GM18526 (cell line): Measurements from ENCODE around the gene PIAS1.

Experiments used
- POLR2A ChIP-seq: IDR thresholded peaks from 3 replicates; pipeline ENCODE4 v1.6.1; 2011; ENCODE audit not compliant: insufficient read length; ENCODE audit errors: extremely low read depth

The PIAS1 gene

DNA sequence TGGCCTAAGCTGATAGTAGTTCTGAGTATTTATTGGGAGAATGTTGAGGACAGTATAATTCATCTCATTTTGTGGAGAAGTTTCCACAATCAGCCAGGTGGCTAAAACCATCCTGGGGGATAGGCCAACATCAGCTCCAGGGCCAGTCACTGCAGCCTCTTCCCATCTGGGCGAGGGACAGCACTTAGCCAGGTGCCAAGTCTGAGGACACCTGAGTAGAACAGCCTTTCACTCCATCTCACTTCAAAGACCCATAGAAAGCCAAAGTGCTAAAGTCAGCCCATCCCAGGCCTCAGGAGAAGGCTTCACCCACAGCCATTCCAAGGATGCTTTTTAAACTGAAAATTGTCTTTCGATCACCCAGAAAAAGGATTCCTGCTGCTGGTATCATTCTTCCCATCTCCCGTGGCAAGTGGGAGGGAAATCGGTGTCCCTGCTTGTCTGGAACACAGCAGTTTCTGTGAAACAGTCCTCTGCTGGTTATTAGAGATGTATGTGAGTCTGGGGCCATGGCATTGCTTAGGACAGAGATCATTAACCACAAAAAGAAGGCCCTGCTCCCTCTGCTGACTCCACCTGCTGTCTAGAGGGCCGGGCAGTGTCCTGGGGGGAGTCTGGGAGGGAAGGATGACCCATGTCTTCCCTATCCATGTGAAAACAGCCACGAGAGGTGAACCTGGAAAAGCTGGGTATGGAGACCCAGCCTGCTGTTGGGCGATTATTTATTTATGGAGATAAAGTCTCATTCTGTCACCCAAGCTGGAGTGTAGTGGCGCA lies 141.4 kb downstream of the PIAS1 start:
- no peak for TF ChIP-seq POLR2A

DNA sequence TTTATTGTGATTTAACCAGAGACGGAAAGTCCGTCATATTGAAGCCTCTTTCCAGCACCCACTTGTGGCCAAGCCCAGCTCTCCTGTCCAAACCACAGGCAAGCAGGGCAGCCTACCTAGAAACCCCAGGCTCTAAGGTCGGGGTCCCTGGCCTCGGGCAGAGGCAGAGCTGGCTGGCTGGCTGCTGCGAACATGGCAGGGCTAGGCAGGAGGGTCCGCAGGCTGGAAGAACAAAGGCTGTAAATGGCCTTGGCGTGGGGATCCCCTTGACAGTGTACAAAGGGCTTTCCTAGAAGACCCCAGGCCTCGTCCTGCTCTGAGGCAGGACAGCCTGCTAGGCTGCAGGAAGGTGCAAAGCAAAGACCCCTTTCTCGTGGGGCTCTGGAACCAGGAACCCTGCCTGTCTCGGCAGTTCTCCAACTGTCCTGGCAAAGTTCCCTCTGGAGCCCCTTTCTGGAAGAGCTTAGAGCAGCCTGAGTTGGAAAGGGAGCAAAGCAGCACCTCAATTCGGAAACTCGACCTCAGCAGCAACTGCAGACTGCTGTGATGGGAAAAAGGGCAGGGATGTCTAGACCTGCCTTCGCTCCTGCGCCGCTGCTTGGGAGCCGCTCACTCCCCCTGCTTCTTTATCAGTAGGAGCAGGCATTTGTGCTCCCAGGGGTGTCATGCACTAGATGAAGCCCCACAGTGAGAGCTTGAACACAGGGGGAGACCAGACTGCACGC lies 142.5 kb downstream of the PIAS1 start:
- TF ChIP-seq POLR2A, result no peak

DNA sequence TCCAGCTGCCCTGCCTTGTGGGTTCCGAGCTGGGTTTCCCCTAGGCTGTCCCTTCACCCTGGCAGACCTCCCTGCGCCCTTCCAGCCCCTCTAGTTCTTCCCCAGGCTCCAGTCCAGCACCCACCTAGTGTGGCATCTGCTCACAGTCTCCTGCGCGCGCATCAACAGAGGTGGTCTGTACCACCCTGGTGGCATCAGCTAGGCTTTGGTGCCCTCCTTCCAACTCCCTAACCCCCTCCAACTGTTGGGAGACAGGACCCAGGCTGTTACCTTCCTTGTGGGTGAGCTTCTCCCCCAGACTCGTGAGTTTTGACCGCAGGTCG lies 143.0 kb downstream of the PIAS1 start:
- no peak for TF ChIP-seq POLR2A

DNA sequence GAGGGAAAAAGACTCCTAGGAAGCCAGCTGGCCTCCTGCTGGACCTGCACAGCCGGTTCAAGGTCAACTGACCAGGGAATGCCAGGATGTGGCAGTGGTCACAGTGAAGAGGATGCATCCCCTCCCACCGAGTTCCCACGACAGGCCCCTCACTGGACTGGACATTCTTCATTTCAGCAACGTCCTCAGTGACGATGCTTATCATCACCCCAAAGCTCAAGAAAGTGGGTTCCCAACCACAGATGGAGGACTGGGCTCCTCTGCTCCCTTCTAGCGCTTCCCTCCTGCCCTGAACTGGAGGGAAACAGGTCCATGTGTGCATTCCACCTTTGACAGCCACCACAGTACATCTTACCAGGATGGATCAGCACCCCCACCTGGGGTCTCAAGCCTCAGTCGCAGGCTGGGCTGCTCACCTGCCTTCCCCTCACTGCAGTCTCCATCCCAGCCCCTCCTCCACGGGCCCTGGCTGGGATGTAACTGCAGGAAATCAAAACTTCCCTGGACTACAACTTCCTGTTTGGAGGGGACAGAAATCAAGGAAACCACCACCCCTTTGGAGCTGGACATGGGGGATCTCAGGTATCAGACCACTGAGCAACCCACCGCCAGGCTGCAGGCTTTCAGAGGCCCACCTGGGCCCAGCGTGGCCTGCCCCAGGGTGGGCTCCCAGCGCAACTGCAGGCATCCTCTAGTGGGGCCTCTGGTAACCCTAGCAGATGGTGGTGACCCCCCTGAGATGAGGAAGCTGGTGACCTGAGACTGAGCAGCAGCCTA lies 143.7 kb downstream of the PIAS1 start:
- no peak for TF ChIP-seq POLR2A

GRCh38 chr15:68199340-68199739 lies 145.2 kb downstream of the PIAS1 start:
- TF ChIP-seq POLR2A, result no peak

DNA sequence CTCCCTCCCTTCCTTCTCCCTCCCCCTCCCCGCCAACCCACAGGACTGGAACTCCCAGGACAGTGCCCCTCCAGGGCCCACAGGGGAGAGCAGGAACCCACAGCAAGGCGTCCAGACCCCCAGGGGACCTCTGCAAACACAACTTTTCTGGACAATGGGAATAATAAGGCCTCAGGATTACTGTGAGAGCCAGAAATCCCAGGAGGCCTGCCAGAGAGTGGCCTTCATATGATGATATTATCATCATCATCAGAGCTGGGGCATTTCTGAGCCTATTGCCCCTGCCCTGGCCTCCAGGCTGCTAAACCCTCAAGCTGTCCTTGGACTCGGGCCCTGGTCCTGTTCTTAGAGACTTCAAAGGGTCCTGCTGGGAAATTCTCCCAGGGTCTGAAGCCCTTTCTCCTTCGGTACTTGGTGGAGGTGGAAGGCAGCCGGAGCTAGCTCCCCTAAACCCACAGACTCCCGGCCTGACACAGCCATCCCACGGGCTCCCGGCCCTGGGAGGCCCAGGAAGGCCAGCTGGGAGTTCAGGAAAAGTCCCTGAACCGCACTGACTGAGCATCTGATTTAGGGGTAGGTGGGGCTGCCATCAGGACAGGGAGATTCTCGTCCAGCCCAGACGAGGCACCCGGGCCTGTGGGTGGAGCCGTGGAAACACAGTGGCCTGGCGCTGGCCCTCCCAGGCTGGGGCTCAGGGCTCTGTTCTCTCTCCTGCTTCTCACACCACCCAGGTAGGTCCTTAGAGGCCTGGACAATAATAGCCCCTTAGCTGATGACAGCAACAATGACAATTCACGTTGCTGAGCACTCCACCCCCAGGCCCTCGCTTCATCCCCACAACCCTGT lies 146.1 kb downstream of the PIAS1 start:
- TF ChIP-seq POLR2A, result no peak

DNA sequence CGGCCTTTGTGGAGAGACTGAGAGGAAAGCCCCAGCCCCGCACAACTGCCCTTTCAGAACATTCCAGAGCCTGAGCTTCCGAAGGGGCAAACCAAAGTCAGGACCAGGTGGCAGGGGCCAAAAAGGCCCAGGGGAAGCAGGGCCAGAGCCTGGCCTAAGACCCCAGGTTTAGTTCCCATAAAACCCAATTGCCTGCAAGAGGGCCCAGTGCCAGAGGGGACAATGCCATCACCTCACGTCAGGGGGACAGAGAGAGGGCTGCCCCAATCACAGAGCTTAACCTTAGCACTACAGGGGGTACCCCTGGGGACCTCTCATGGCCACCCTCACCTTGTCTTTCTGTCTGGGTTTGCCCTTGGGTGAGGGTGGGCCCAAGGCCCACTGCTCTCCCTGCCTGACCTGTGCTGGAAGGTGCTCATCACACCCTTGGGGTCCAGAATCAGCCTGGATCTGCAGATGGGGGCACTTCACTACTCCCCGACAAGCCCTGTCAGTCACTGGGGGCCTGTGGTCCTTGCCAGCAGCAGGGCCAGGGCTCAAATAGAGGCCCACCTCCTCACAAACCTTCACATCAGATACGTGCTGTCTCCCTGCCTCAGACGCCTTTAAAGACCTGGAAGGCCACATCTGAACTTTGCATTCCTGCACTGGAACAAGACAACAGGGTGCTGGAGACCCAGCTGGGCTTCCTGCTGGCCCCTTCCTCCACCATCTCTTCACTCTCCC lies 147.2 kb downstream of the PIAS1 start:
- no peak for TF ChIP-seq POLR2A

GRCh38 chr15:68201879-68202261 lies 147.8 kb downstream of the PIAS1 start:
- no peak for TF ChIP-seq POLR2A

GRCh38 chr15:68203486-68203885 lies 149.4 kb downstream of the PIAS1 start:
- no peak for TF ChIP-seq POLR2A

DNA sequence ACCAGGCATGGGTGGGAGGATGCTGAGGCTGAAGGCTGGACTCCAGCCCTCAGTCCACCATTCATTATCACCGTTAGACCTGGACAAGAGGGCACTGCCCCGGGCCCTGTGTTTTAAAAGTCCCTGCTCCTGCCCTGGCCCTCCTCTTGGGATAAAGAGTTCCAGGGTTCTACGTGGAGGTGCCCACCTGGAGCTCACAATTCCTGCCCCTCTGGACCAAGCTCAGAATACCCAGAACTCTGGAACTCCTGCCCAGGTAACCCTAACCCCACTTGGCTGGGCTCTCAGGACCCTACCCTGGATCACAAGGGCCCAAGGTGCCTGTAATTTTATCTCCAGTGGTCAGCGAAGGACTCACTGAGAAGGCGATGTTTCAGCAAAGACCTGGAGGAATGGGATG lies 149.8 kb downstream of the PIAS1 start:
- no peak for TF ChIP-seq POLR2A

GRCh38 chr15:68204361-68204760 lies 150.2 kb downstream of the PIAS1 start:
- no peak for TF ChIP-seq POLR2A

DNA sequence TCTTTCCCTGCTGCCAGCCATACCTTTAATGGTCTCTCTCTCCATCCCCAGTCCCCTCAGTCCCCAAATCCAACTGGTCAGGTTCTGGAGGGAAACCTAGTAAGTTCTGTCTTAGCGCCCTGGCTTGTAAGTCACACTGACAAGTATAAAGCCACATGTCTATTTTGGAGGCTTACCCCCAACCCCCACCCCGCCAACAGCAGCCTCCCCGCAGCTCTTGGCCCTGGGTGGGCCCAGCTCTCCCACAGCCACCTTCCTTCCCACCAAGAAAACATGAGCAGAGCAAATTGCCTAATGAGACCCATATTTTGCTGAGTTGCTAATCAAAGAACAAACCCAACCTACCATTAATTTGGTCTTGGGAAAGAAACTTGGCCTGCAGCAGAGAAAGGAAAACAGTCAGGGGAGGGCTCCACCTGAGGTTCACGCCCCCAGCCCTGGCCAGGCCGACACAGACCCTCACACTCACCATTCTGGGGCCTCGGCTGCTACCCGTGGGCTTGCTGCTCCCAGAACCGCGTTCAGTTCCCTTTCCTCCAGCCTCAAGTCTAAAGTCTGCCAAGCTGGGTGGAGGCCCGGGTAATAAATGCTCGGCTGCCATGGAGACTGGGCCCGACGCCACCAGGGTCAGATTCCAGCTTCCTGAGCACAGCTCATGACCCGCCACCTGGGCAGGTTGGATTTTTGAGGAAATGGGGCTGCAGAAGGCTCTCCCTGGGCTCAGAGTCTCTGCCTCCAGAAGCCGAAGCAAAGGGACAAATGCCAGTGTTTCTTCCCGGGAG lies 150.9 kb downstream of the PIAS1 start, which contains the start of gene CALML4:
Gene CALML4 (minus strand): TSS at position 557 of the 782 bp plus-strand sequence. CDS start 85 bp downstream, at position 472.
- no peak for TF ChIP-seq POLR2A

GRCh38 chr15:68205558-68205944 lies 151.4 kb downstream of the PIAS1 start:
- no peak for TF ChIP-seq POLR2A

- TF ChIP-seq POLR2A, result no peak
Measured at GRCh38 chr15:68205954-68206539, 151.9 kb downstream of the PIAS1 start.

DNA sequence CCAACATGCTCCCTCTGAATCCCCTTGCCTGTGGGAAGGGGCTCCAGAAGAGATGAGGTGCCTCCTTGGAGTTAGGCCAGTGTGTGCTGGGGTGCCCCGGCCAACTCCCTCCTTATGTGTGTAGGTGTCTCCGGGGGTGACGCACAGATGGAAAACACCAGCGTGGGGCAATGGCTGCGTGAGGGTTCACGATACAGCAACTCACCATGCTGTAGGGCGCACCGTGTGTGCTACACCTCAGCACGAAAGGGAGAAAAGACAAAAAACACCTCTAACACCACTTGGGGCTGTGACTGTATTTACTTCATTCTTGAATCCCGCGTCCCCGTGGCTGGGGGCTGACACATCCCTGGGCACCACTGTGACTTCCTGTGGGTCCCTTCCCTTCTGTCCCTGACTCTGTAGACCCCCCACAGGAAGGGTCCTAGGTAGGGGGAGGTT lies 152.6 kb downstream of the PIAS1 start:
- no peak for TF ChIP-seq POLR2A
